PC-9 (cell line): ENCODE data around the gene PSMD11. TPM values are rescaled to one million over a fixed set of nuclear protein-coding genes. Genes with fewer than 3 reads are reported as not detected.

Source experiments
- BruUV-seq: library from RNA; stranded (reverse); fragments of 400-500 nt; replicated peaks from 2 replicates; lab custom pipeline; 2021; lab: Mats Ljungman, UMichigan
- CTCF ChIA-PET: fragments of 300-600 bp; sonication (Branson Sonifier 250); formaldehyde crosslinking; loops from one replicate; lab custom pipeline; 2022; ENCODE audit warnings: antibody characterized with exemption; lab: Charles Lee
- POLR2A ChIA-PET: fragments of 300-600 bp; sonication (Branson Sonifier 250); formaldehyde crosslinking; loops from one replicate; lab custom pipeline; 2022; ENCODE audit warnings: antibody characterized with exemption; ENCODE audit not compliant: unreplicated experiment; lab: Charles Lee
- DNase-seq, 2 experiments: peaks; one replicate each; pipeline versions ENCODE4 v3.0.0 to v3.0.0-alpha.2; 2015 to 2022; ENCODE audit warnings: mixed read lengths in 1 of 2
- H2AFZ ChIP-seq: fragments of 200-600 bp; sonication (generic); 2 replicates; pipeline ENCODE4 v1.8.1; 2017; ENCODE audit warnings: antibody characterized with exemption
- H3F3A ChIP-seq: fragments of 200-600 bp; sonication (generic); 2 replicates; pipeline ENCODE4 v1.8.1; 2017; ENCODE audit warnings: antibody characterized with exemption, mild to moderate bottlenecking, low read depth; ENCODE audit not compliant: insufficient read depth
- H3K27ac ChIP-seq: fragments of 200-600 bp; sonication (generic); 2 replicates; pipeline ENCODE4 v1.6.1; 2016; ENCODE audit warnings: mixed run types
- H3K27me3 ChIP-seq: fragments of 200-600 bp; sonication (generic); 2 replicates; pipeline ENCODE4 v1.6.1; 2016; ENCODE audit warnings: low read depth, mixed run types; ENCODE audit not compliant: insufficient read depth
- H3K36me3 ChIP-seq: fragments of 200-600 bp; sonication (generic); 2 replicates; pipeline ENCODE4 v1.6.1; 2016; ENCODE audit warnings: low read depth, mixed run types
- H3K4me1 ChIP-seq: fragments of 200-600 bp; sonication (generic); replicated peaks from 2 replicates; pipeline ENCODE4 v1.6.1; 2016; ENCODE audit warnings: mixed run types; ENCODE audit not compliant: insufficient read depth
- H3K4me2 ChIP-seq: fragments of 200-600 bp; sonication (generic); 2 replicates; pipeline ENCODE4 v1.6.1; 2017; ENCODE audit warnings: mixed run types
- H3K4me3 ChIP-seq: fragments of 200-600 bp; sonication (generic); 2 replicates; pipeline ENCODE4 v1.6.1; 2016; ENCODE audit warnings: mixed run types
- H3K79me2 ChIP-seq: fragments of 200-600 bp; sonication (generic); 2 replicates; pipeline ENCODE4 v1.6.1; 2017; ENCODE audit warnings: low read depth, mixed run types
- H3K9me2 ChIP-seq: fragments of 200-600 bp; sonication (generic); 2 replicates; pipeline ENCODE4 v1.8.1; 2017; ENCODE audit warnings: mild to moderate bottlenecking; ENCODE audit not compliant: insufficient read depth
- H3K9me3 ChIP-seq: fragments of 200-600 bp; sonication (generic); 2 replicates; pipeline ENCODE4 v1.8.1; 2016; ENCODE audit warnings: low read depth; ENCODE audit not compliant: insufficient read depth
- H4K20me1 ChIP-seq: fragments of 200-600 bp; sonication (generic); 2 replicates; pipeline ENCODE4 v1.8.1; 2017; ENCODE audit not compliant: insufficient read depth
- EZH2 ChIP-seq: fragments of 200-600 bp; sonication (generic); IDR thresholded peaks from 2 replicates; pipeline ENCODE4 v1.8.0; 2017; ENCODE audit warnings: antibody characterized with exemption, low read depth
- intact Hi-C: fragments of 100-400 bp; cut with micrococcal nuclease; formaldehyde crosslinking; loops from one replicate; pipeline ENCODE4 v1.10.0; 2022; ENCODE audit not compliant: unreplicated experiment
- total RNA-seq: library from RNA; stranded (reverse); gene quantifications from 2 replicates; pipeline ENCODE4 v1.2.3, GENCODE V29; 2021
- TF ChIP-seq, protein P1 (sequence below): fragments of 200-600 bp; sonication (generic); conservative IDR thresholded peaks from 2 replicates; pipeline ENCODE4 v1.6.1; 2017; ENCODE audit warnings: mixed run types, antibody characterized with exemption, mild to moderate bottlenecking, moderate library complexity

PSMD11 gene
- total RNA-seq, 1 experiment from 2014 or later = 149 TPM

DNA sequence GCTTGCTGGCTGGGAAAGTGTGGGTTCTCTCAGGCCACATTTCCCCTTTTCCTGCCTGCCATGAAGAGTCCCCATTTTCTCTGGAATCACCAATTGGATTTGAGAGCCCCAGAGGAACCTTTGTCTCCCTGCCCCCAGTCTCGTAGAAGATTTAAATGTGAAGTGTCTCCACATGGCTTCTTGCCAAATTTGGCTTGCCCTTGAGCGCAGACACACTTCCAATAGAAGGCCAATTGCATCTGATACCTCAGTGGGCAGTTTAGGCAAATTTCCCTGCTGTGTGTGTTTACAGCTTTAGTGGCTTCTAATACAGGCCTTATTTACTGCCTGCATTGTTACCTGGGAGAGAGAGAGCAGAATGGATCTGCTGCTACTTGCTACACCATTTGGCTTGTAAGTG, 72.1 kb downstream of the PSMD11 start:
- TF ChIP-seq EZH2 = no peak
- TF ChIP-seq, protein P1, sequence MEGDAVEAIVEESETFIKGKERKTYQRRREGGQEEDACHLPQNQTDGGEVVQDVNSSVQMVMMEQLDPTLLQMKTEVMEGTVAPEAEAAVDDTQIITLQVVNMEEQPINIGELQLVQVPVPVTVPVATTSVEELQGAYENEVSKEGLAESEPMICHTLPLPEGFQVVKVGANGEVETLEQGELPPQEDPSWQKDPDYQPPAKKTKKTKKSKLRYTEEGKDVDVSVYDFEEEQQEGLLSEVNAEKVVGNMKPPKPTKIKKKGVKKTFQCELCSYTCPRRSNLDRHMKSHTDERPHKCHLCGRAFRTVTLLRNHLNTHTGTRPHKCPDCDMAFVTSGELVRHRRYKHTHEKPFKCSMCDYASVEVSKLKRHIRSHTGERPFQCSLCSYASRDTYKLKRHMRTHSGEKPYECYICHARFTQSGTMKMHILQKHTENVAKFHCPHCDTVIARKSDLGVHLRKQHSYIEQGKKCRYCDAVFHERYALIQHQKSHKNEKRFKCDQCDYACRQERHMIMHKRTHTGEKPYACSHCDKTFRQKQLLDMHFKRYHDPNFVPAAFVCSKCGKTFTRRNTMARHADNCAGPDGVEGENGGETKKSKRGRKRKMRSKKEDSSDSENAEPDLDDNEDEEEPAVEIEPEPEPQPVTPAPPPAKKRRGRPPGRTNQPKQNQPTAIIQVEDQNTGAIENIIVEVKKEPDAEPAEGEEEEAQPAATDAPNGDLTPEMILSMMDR = no peak
- no peaks in the 10 kb centered on the region for H4K20me1 ChIP-seq
- ChIA-PET CTCF (no interaction called here), POLR2A (no interaction called here)
- H3K27ac ChIP-seq = no peak overlapping the region
- intact Hi-C loops = no loop called here
- 0 out of 2 replicates have a peak, but pooled peaks cover 4% of the 10 kb centered on the region for H3K4me1 ChIP-seq
- H3K9me3 ChIP-seq = no peaks in the 10 kb centered on the region
- H3K9me2 ChIP-seq = no peaks in the 10 kb centered on the region
- H3K27me3 ChIP-seq = no peaks in the 10 kb centered on the region
- H3K36me3 ChIP-seq = no peaks in the 10 kb centered on the region
- no peak overlapping the region for H2AFZ ChIP-seq
- H3K4me3 ChIP-seq = no peak overlapping the region
- BruUV-seq = no TSS peak
- H3F3A ChIP-seq = no peaks in the 10 kb centered on the region
- no peak overlapping the region for H3K4me2 ChIP-seq
- no peaks in the 10 kb centered on the region for H3K79me2 ChIP-seq
- no peak for DNase-seq

DNA sequence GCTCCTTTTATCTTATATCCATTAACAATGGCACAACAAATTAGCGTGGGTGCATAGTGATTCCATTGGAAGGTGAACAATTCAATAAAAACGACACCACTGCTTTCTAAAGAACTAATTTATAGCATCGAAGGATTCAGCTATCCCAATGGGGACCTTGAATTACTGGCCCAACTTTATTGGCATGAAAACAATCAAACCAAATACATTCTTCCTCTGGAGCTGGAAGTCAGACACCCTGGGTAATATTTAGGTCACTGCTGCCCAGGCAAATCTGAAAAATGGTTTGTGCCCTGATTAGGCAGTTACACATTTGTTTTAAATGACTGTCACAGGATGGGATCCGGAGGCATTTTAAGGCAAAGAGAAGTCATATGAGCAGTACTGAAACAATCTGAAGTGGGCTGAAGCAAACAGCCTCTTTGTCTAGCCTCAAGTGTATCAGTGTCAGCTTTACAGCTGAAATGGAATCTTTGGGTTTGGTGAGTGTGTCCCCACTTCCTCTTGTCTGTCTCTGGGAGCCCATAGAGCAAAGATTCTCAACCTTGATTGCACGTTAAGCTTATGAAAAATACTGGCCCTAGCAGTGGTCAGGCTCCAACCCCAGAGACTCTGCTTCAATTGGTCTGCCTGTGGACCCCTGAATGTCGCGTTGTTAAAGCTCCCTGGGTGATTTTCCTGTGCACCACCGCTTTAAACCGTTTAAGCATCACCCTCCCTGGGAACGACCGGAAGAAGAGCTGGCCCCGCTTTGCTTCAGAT, 72.8 kb downstream of the PSMD11 start:
- no peaks in the 10 kb centered on the region for H3F3A ChIP-seq
- no peaks in the 10 kb centered on the region for H3K27me3 ChIP-seq
- no peaks in the 10 kb centered on the region for H3K9me2 ChIP-seq
- POLR2A ChIA-PET = no interaction called here
- no peak overlapping the region for H3K4me2 ChIP-seq
- H3K27ac ChIP-seq = no peak overlapping the region
- H3K4me3 ChIP-seq = no peak overlapping the region
- no TSS peak for BruUV-seq
- H3K36me3 ChIP-seq = no peaks in the 10 kb centered on the region
- H4K20me1 ChIP-seq = no peaks in the 10 kb centered on the region
- no peaks in the 10 kb centered on the region for H3K79me2 ChIP-seq
- no peak overlapping the region for H2AFZ ChIP-seq
- intact Hi-C loops = no loop called here
- CTCF ChIA-PET = no interaction called here
- DNase-seq = no peak
- H3K4me1 ChIP-seq = 0 out of 2 replicates have a peak, but pooled peaks cover 4% of the 10 kb centered on the region
- no peaks in the 10 kb centered on the region for H3K9me3 ChIP-seq
- TF ChIP-seq, protein P1 = no peak
- TF ChIP-seq EZH2 = no peak

DNA sequence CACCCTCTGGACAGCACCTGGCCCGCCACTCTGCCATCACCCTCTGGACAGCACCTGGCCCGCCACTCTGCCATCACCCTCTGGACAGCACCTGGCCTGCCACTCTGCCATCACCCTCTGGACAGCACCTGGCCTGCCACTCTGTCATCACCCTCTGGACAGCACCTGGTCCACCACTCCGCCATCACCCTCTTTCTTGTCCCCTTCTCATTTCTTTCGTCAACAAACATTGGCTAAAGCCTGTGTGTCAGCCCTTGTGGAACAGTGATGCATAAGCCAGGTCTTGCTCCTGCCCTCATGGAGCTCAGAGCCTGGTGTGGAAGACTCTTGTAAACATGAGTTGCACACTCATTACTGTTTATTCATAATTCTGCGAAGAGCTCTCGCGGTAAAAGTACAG, 73.7 kb downstream of the PSMD11 start:
- CTCF ChIA-PET = no interaction called here
- intact Hi-C loops = no loop called here
- H4K20me1 ChIP-seq = no peaks in the 10 kb centered on the region
- POLR2A ChIA-PET = no interaction called here
- 0 out of 2 replicates have a peak, but pooled peaks cover 4% of the 10 kb centered on the region for H3K4me1 ChIP-seq
- H3F3A ChIP-seq = no peaks in the 10 kb centered on the region
- TF ChIP-seq EZH2 = no peak
- TF ChIP-seq, protein P1 = no peak
- no peaks in the 10 kb centered on the region for H3K79me2 ChIP-seq
- no peak overlapping the region for H2AFZ ChIP-seq
- H3K27me3 ChIP-seq = no peaks in the 10 kb centered on the region
- H3K4me2 ChIP-seq = no peak overlapping the region
- no peak for DNase-seq
- H3K9me2 ChIP-seq = no peaks in the 10 kb centered on the region
- H3K36me3 ChIP-seq = no peaks in the 10 kb centered on the region
- no peaks in the 10 kb centered on the region for H3K9me3 ChIP-seq
- H3K4me3 ChIP-seq = no peak overlapping the region
- no peak overlapping the region for H3K27ac ChIP-seq
- no TSS peak for BruUV-seq
